WTC11 (cell line): Measurements from ENCODE around the gene CCDC30. TPM values are rescaled to one million over a fixed set of nuclear protein-coding genes. Genes with fewer than 3 reads are reported as not detected.

ENCODE experiments used
- ATAC-seq: fragments of 200-7000 bp; cut with Tn5 transposase; 2 replicates; pipeline ENCODE4 v1.10.0; 2021; ENCODE audit warnings: mild to moderate bottlenecking, moderate library complexity
- CTCF ChIA-PET: fragments of 300-600 bp; sonication (Branson Sonifier 250); formaldehyde crosslinking; loops from one replicate; lab custom pipeline; 2021; ENCODE audit warnings: antibody characterized with exemption; lab: Charles Lee
- POLR2A ChIA-PET: fragments of 350-600 bp; sonication (Branson Sonifier 250); formaldehyde crosslinking; loops from one replicate; lab custom pipeline; 2021; ENCODE audit warnings: antibody characterized with exemption; lab: Charles Lee
- DNase-seq: peaks from one replicate; pipeline ENCODE4 v3.0.0; 2021; ENCODE audit warnings: low spot score
- H3K27ac Mint-ChIP-seq: 2 replicates; pipeline ENCODE4 v1.8.0; 2021; ENCODE audit warnings: mixed read lengths
- H3K27me3 Mint-ChIP-seq: 2 replicates; pipeline ENCODE4 v1.8.0; 2021; ENCODE audit warnings: low read depth, mild to moderate bottlenecking, moderate library complexity, mixed read lengths
- H3K36me3 Mint-ChIP-seq: 2 replicates; pipeline ENCODE4 v1.8.0; 2021; ENCODE audit warnings: mixed read lengths
- H3K4me1 Mint-ChIP-seq: 2 replicates; pipeline ENCODE4 v1.8.0; 2022; ENCODE audit warnings: mixed read lengths
- H3K4me3 Mint-ChIP-seq: 2 replicates; pipeline ENCODE4 v1.8.0; 2021; ENCODE audit warnings: mild to moderate bottlenecking, moderate library complexity, mixed read lengths
- H3K9me3 Mint-ChIP-seq: 2 replicates; pipeline ENCODE4 v1.8.0; 2021; ENCODE audit warnings: mixed read lengths
- ATF1 ChIP-seq: sonication (generic); formaldehyde crosslinking; IDR thresholded peaks from 2 replicates; pipeline ENCODE4 v1.8.1; 2023; ENCODE audit warnings: mild to moderate bottlenecking, moderate library complexity, missing genetic modification reagents
- CBFB ChIP-seq: sonication (generic); formaldehyde crosslinking; IDR thresholded peaks from 2 replicates; pipeline ENCODE4 v1.8.1; 2022; ENCODE audit warnings: mild to moderate bottlenecking, low read depth, missing genetic modification reagents
- CREM ChIP-seq: sonication (generic); formaldehyde crosslinking; IDR thresholded peaks from 2 replicates; pipeline ENCODE4 v1.8.1; 2022; ENCODE audit warnings: mild to moderate bottlenecking, missing genetic modification reagents, moderate library complexity
- FOXK1 ChIP-seq: sonication (generic); formaldehyde crosslinking; IDR thresholded peaks from 2 replicates; pipeline ENCODE4 v1.8.0; 2022; ENCODE audit warnings: mild to moderate bottlenecking, moderate library complexity, missing genetic modification reagents
- HMGA2 ChIP-seq: fragments of 250-450 bp; sonication (Bioruptor Pico); IDR thresholded peaks from 2 replicates; pipeline ENCODE4 v1.4.0; 2021; ENCODE audit warnings: mild to moderate bottlenecking, moderate library complexity
- NR3C1 ChIP-seq: sonication (generic); formaldehyde crosslinking; conservative IDR thresholded peaks from 2 replicates; pipeline ENCODE4 v1.8.1; 2023; ENCODE audit warnings: low read depth, mild to moderate bottlenecking, missing genetic modification reagents
- OVOL2 ChIP-seq: fragments of 250-450 bp; sonication (Bioruptor Pico); IDR thresholded peaks from 2 replicates; pipeline ENCODE4 v1.9.0; 2021; ENCODE audit warnings: mild to moderate bottlenecking, borderline replicate concordance
- total RNA-seq: library from RNA; stranded (reverse); gene quantifications from 3 replicates; pipeline ENCODE4 v1.2.3, GENCODE V29; 2021
- TF ChIP-seq, protein P1 (sequence below): sonication (generic); formaldehyde crosslinking; IDR thresholded peaks from 2 replicates; pipeline ENCODE4 v1.8.1; 2023; ENCODE audit warnings: mild to moderate bottlenecking, missing genetic modification reagents, moderate library complexity
- TF ChIP-seq, protein P2 (sequence below): fragments of 250-450 bp; sonication (Bioruptor Pico); IDR thresholded peaks from 2 replicates; pipeline ENCODE4 v1.9.0; 2021; ENCODE audit warnings: mild to moderate bottlenecking
- TF ChIP-seq, protein P3 (sequence below): sonication (generic); formaldehyde crosslinking; IDR thresholded peaks from 2 replicates; pipeline ENCODE4 v1.8.0; 2022; ENCODE audit warnings: mild to moderate bottlenecking, missing genetic modification reagents
- TF ChIP-seq, protein P4 (sequence below): sonication (generic); formaldehyde crosslinking; IDR thresholded peaks from 2 replicates; pipeline ENCODE4 v1.8.0; 2023; ENCODE audit warnings: missing genetic modification reagents, mild to moderate bottlenecking, borderline replicate concordance
- TF ChIP-seq, protein P5 (sequence below): sonication (generic); formaldehyde crosslinking; IDR thresholded peaks from 2 replicates; pipeline ENCODE4 v1.8.1; 2022; ENCODE audit warnings: mild to moderate bottlenecking, missing genetic modification reagents, moderate library complexity, borderline replicate concordance
- TF ChIP-seq, protein P6 (sequence below): fragments of 250-450 bp; sonication (Bioruptor Pico); IDR thresholded peaks from 2 replicates; pipeline ENCODE4 v1.8.0; 2021; ENCODE audit warnings: mild to moderate bottlenecking

The CCDC30 gene
- total RNA-seq, 1 experiment from 2014 or later = 0.92 TPM

DNA sequence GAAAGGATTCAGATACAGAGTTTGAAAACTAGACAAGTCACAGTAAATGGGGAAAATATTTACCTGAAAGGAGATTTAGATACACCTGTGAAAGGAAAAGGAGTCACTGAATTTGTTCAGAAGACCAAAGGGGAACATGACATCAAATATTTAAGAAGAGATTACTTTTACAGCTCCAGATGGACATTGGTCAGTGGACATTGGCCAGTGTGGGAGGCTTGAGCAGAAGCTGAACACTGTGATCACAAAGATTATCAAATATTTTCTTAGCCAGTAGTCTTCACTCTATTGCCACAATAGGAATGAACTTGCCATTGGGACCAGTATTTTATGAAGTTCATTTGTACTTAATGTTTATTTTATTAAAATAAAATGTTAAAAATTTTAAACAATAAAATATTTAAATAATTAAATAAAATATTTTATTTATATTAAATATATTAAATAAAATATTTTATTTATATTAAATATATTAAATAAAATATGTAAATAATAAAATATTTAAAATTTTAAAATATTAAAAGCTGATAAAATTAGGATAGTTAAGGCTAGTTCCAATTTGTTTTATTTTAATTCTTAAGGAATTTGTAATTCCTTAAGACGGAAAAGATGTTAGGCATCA, 94.3 kb downstream of the CCDC30 start:
- TF ChIP-seq HMGA2 (CRISPR knock-in tag) = peak; percentile 97
- TF ChIP-seq, protein P1, sequence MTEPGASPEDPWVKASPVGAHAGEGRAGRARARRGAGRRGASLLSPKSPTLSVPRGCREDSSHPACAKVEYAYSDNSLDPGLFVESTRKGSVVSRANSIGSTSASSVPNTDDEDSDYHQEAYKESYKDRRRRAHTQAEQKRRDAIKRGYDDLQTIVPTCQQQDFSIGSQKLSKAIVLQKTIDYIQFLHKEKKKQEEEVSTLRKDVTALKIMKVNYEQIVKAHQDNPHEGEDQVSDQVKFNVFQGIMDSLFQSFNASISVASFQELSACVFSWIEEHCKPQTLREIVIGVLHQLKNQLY = no peak
- no peak overlapping the region for H3K4me3 Mint-ChIP-seq
- no peak overlapping the region for H3K27ac Mint-ChIP-seq
- no peak for DNase-seq
- ChIA-PET CTCF (interaction anchor here (1.6 kb wide), 1 partner anchor 14 kb away, joined by 3 read pairs; no protein-coding TSS in a partner anchor), POLR2A (interaction anchor here (0.6 to 0.8 kb wide), 2 partner anchors 11 to 80 kb away, joined by 3 read pairs; no protein-coding TSS in a partner anchor)
- peaks cover 19% of the 10 kb centered on the region for H3K27me3 Mint-ChIP-seq
- no peaks in the 10 kb centered on the region; the same call in 1 of the 2 replicates for H3K9me3 Mint-ChIP-seq
- no peaks in the 10 kb centered on the region for H3K36me3 Mint-ChIP-seq
- peaks cover 3% of the 10 kb centered on the region; the same call in 1 of the 2 replicates for H3K4me1 Mint-ChIP-seq
- no peak for ATAC-seq

DNA sequence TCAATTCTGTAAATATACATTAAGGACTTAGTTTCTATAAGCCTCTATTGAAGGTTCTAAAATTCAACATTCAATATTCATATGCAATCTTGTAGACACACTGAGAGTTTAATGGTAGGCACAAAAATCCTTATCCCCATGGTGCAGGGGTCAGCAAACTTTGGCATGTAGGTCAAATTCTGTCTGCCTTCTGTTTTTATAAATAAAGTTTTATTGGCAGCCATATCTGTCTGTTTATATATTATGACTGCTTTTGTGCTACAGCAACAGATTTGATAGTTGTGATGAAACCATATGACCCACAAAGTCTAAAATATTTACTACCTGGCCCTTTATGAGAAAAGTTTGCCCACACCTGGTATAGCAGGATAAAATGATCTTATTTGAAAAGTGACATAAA, 104.0 kb downstream of the CCDC30 start:
- DNase-seq (no peak), ATAC-seq (no peak)
- Mint-ChIP-seq H3K4me1 (no peaks in the 10 kb centered on the region), H3K36me3 (no peaks in the 10 kb centered on the region), H3K9me3 (no peaks in the 10 kb centered on the region), H3K27me3 (peaks cover 3% of the 10 kb centered on the region; the same call in 1 of the 2 replicates), H3K4me3 (no peak overlapping the region), H3K27ac (no peak overlapping the region)
- ChIA-PET POLR2A (no interaction called here), CTCF (no interaction called here)
- TF ChIP-seq OVOL2 = no peak
- no peak for TF ChIP-seq CREM (CRISPR knock-in tag)
- TF ChIP-seq CBFB (CRISPR knock-in tag) = no peak
- no peak for TF ChIP-seq ATF1 (CRISPR knock-in tag)

DNA sequence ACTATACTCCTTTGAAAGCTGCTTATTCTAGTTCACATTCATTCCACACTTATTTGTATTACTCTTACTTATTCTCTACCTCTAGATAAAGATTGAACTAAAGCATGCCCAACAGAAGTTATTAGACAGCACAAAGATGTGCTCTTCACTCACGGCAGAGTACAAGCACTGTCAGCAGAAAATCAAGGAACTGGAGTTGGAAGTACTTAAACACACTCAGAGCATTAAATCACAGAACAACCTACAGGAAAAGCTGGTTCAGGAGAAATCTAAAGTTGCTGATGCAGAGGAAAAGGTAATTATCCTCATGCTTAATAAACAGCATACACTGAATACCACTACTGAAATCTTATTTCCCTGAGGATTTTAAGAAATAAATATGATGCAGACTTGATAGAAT, 113.8 kb downstream of the CCDC30 start:
- CTCF ChIA-PET = interaction anchor here (1.3 to 1.4 kb wide), 2 partner anchors 180 to 187 kb away, joined by 3 to 7 read pairs; no protein-coding TSS in a partner anchor
- ATAC-seq (no peak), DNase-seq (no peak)
- Mint-ChIP-seq H3K36me3 (no peaks in the 10 kb centered on the region), H3K9me3 (no peaks in the 10 kb centered on the region), H3K27ac (no peak overlapping the region), H3K27me3 (peaks cover 4% of the 10 kb centered on the region; the same call in 1 of the 2 replicates), H3K4me1 (no peaks in the 10 kb centered on the region), H3K4me3 (no peak overlapping the region)
- TF ChIP-seq, protein P2, sequence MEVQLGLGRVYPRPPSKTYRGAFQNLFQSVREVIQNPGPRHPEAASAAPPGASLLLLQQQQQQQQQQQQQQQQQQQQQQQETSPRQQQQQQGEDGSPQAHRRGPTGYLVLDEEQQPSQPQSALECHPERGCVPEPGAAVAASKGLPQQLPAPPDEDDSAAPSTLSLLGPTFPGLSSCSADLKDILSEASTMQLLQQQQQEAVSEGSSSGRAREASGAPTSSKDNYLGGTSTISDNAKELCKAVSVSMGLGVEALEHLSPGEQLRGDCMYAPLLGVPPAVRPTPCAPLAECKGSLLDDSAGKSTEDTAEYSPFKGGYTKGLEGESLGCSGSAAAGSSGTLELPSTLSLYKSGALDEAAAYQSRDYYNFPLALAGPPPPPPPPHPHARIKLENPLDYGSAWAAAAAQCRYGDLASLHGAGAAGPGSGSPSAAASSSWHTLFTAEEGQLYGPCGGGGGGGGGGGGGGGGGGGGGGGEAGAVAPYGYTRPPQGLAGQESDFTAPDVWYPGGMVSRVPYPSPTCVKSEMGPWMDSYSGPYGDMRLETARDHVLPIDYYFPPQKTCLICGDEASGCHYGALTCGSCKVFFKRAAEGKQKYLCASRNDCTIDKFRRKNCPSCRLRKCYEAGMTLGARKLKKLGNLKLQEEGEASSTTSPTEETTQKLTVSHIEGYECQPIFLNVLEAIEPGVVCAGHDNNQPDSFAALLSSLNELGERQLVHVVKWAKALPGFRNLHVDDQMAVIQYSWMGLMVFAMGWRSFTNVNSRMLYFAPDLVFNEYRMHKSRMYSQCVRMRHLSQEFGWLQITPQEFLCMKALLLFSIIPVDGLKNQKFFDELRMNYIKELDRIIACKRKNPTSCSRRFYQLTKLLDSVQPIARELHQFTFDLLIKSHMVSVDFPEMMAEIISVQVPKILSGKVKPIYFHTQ (CRISPR knock-in tag) = no peak
- TF ChIP-seq, protein P1 = no peak
- POLR2A ChIA-PET = no interaction called here

DNA sequence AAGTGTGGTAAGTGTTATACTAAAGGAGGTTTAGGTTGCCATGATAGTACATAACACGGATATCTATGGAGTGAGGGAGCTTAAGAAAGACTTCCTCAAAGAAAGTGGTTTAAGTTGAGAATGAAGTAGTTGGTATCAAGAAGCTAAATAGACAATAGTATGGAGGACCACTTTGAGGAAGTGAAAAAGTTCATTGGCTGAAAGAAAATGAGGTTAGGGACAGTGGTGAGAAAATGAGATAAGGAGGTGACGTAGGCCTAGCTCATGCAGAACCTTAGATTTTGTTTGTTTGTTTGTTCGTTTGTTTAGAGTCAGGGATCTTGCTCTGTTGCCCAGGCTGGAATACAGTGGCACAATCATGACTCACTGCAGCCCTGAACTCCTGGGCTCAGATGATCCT, 122.9 kb downstream of the CCDC30 start:
- H3K4me1 Mint-ChIP-seq = no peaks in the 10 kb centered on the region
- POLR2A ChIA-PET = no interaction called here
- ATAC-seq = no peak
- TF ChIP-seq, protein P3, sequence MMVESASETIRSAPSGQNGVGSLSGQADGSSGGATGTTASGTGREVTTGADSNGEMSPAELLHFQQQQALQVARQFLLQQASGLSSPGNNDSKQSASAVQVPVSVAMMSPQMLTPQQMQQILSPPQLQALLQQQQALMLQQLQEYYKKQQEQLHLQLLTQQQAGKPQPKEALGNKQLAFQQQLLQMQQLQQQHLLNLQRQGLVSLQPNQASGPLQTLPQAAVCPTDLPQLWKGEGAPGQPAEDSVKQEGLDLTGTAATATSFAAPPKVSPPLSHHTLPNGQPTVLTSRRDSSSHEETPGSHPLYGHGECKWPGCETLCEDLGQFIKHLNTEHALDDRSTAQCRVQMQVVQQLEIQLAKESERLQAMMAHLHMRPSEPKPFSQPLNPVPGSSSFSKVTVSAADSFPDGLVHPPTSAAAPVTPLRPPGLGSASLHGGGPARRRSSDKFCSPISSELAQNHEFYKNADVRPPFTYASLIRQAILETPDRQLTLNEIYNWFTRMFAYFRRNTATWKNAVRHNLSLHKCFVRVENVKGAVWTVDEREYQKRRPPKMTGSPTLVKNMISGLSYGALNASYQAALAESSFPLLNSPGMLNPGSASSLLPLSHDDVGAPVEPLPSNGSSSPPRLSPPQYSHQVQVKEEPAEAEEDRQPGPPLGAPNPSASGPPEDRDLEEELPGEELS (CRISPR knock-in tag) = no peak
- TF ChIP-seq, protein P4, sequence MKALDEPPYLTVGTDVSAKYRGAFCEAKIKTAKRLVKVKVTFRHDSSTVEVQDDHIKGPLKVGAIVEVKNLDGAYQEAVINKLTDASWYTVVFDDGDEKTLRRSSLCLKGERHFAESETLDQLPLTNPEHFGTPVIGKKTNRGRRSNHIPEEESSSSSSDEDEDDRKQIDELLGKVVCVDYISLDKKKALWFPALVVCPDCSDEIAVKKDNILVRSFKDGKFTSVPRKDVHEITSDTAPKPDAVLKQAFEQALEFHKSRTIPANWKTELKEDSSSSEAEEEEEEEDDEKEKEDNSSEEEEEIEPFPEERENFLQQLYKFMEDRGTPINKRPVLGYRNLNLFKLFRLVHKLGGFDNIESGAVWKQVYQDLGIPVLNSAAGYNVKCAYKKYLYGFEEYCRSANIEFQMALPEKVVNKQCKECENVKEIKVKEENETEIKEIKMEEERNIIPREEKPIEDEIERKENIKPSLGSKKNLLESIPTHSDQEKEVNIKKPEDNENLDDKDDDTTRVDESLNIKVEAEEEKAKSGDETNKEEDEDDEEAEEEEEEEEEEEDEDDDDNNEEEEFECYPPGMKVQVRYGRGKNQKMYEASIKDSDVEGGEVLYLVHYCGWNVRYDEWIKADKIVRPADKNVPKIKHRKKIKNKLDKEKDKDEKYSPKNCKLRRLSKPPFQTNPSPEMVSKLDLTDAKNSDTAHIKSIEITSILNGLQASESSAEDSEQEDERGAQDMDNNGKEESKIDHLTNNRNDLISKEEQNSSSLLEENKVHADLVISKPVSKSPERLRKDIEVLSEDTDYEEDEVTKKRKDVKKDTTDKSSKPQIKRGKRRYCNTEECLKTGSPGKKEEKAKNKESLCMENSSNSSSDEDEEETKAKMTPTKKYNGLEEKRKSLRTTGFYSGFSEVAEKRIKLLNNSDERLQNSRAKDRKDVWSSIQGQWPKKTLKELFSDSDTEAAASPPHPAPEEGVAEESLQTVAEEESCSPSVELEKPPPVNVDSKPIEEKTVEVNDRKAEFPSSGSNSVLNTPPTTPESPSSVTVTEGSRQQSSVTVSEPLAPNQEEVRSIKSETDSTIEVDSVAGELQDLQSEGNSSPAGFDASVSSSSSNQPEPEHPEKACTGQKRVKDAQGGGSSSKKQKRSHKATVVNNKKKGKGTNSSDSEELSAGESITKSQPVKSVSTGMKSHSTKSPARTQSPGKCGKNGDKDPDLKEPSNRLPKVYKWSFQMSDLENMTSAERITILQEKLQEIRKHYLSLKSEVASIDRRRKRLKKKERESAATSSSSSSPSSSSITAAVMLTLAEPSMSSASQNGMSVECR (CRISPR knock-in tag) = no peak
- TF ChIP-seq, protein P5, sequence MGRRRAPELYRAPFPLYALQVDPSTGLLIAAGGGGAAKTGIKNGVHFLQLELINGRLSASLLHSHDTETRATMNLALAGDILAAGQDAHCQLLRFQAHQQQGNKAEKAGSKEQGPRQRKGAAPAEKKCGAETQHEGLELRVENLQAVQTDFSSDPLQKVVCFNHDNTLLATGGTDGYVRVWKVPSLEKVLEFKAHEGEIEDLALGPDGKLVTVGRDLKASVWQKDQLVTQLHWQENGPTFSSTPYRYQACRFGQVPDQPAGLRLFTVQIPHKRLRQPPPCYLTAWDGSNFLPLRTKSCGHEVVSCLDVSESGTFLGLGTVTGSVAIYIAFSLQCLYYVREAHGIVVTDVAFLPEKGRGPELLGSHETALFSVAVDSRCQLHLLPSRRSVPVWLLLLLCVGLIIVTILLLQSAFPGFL (CRISPR knock-in tag) = no peak
- TF ChIP-seq NR3C1 = no peak
- no peak for TF ChIP-seq FOXK1
- TF ChIP-seq, protein P6, sequence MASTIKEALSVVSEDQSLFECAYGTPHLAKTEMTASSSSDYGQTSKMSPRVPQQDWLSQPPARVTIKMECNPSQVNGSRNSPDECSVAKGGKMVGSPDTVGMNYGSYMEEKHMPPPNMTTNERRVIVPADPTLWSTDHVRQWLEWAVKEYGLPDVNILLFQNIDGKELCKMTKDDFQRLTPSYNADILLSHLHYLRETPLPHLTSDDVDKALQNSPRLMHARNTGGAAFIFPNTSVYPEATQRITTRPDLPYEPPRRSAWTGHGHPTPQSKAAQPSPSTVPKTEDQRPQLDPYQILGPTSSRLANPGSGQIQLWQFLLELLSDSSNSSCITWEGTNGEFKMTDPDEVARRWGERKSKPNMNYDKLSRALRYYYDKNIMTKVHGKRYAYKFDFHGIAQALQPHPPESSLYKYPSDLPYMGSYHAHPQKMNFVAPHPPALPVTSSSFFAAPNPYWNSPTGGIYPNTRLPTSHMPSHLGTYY (CRISPR knock-in tag) = no peak

More for the DNA sequence above, 122.9 kb downstream of the CCDC30 start:
- DNase-seq = no peak
- Mint-ChIP-seq H3K36me3 (peaks cover 16% of the 10 kb centered on the region), H3K27ac (no peak overlapping the region), H3K9me3 (peaks cover 42% of the 10 kb centered on the region), H3K4me3 (no peak overlapping the region), H3K27me3 (peaks cover 17% of the 10 kb centered on the region)
- CTCF ChIA-PET = no interaction called here
